Mesodermal cell (in vitro differentiated cells): Measurements from ENCODE around the gene GFAP.

Source experiments
- H3K27ac ChIP-seq: 2 replicates; pipeline ENCODE4 v1.7.0; 2013; ENCODE audit warnings: mild to moderate bottlenecking, low read depth, low read length, moderate library complexity; ENCODE audit not compliant: severe bottlenecking
- H3K36me3 ChIP-seq: 2 replicates; pipeline ENCODE4 v1.7.1; 2013; ENCODE audit warnings: mild to moderate bottlenecking, low read length, moderate library complexity; ENCODE audit not compliant: control insufficient read depth, insufficient read depth
- H3K4me1 ChIP-seq: one replicate; pipeline ENCODE4 v1.7.1; 2013; ENCODE audit warnings: mild to moderate bottlenecking, low read length; ENCODE audit not compliant: insufficient read depth, control insufficient read depth, poor library complexity, severe bottlenecking
- H3K4me3 ChIP-seq: 2 replicates; pipeline ENCODE4 v1.7.0; 2013; ENCODE audit warnings: low read length, control low read depth, mild to moderate bottlenecking; ENCODE audit not compliant: insufficient read depth, poor library complexity, severe bottlenecking; ENCODE audit errors: extremely low read depth
- H3K9me3 ChIP-seq: 2 replicates; pipeline ENCODE4 v1.7.1; 2013; ENCODE audit warnings: mild to moderate bottlenecking, low read length, moderate library complexity; ENCODE audit not compliant: control insufficient read depth
- whole genome bisulfite sequencing, 2 experiments: methylation state at CpG; one replicate each; pipeline ENCODE4 v1.1.5; 2013; ENCODE audit warnings: missing lambda C conversion rate in 2 of 2; ENCODE audit not compliant: insufficient coverage in 2 of 2; 5-methylcytosine and 5-hydroxymethylcytosine counted together

Gene GFAP

GRCh38 chr17:44875761-44876160, 39.5 kb downstream of the GFAP start:
- WGBS, 2 experiments: 96 to 97% methylated on average over 5 to 6 of the region's 6 CpGs
- Histone ChIP-seq H3K36me3 (peaks cover 84% of the 10 kb centered on the region), H3K4me1 (no peaks in the 10 kb centered on the region), H3K4me3 (no peak overlapping the region), H3K9me3 (no peaks in the 10 kb centered on the region), H3K27ac (no peak overlapping the region)

DNA sequence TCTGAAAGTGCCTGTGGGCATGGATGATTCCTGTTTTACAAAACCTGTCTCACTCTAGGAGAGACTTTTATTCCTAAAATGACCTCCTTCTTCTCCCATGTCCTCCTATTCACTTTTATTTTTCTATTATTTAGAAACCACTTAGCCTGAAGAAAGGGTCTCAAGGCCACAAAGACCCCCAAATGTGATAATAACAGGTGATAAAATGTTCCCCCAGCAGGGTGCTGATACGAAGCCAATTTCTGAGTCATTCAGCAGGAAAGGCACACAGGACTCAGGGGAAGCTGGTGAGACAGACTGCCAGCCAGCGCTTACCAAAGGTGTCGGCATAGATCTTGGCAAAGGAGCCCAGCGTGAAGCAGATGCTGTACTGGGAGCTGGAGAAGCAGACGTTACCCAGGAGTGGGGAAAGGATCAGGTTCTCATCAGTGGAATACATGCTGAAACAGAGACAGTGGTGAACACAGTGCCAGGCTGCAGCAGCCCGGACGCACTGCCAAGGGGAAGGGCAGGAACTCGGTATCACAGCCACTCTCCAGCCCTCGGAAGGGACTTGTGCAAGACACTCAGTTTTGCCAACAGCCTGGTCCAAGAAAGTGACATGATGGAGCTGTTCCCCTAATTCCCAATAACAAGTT, 43.0 kb downstream of the GFAP start:
- no peaks in the 10 kb centered on the region for H3K4me1 ChIP-seq
- 91 to 95% methylated on average over 9 of the region's 9 CpGs for WGBS, 2 experiments
- peaks cover 93% of the 10 kb centered on the region for H3K36me3 ChIP-seq
- no peaks in the 10 kb centered on the region for H3K9me3 ChIP-seq
- no peak overlapping the region for H3K27ac ChIP-seq
- H3K4me3 ChIP-seq: no peak overlapping the region

- WGBS, 2 experiments: 95 to 100% methylated on average over 11 to 12 of the region's 12 CpGs
- Histone ChIP-seq H3K4me1 (no peaks in the 10 kb centered on the region), H3K36me3 (peaks cover 93% of the 10 kb centered on the region)
Observed at GRCh38 chr17:44871556-44871955, 43.7 kb downstream of the GFAP start.

GRCh38 chr17:44867841-44868240, 47.5 kb downstream of the GFAP start:
- 94 to 100% methylated on average over 2 of the region's 3 CpGs for WGBS, 2 experiments
- Histone ChIP-seq H3K36me3 (peaks cover 90% of the 10 kb centered on the region), H3K4me1 (no peaks in the 10 kb centered on the region)

More at GRCh38 chr17:44871556-44871955, 43.7 kb downstream of the GFAP start:
- Histone ChIP-seq H3K9me3 (no peaks in the 10 kb centered on the region), H3K4me3 (no peak overlapping the region), H3K27ac (no peak overlapping the region)

GRCh38 chr17:44865931-44866330, 49.4 kb downstream of the GFAP start:
- Histone ChIP-seq H3K27ac (no peak overlapping the region), H3K36me3 (peaks cover 87% of the 10 kb centered on the region), H3K9me3 (no peaks in the 10 kb centered on the region), H3K4me1 (no peaks in the 10 kb centered on the region), H3K4me3 (no peak overlapping the region)
- 90 to 95% methylated on average over 6 of the region's 6 CpGs for WGBS, 2 experiments

More at GRCh38 chr17:44867841-44868240, 47.5 kb downstream of the GFAP start:
- H3K4me3 ChIP-seq: no peak overlapping the region
- no peaks in the 10 kb centered on the region for H3K9me3 ChIP-seq
- H3K27ac ChIP-seq: no peak overlapping the region

GRCh38 chr17:44865231-44865660, 50.1 kb downstream of the GFAP start:
- Histone ChIP-seq H3K27ac (no peak overlapping the region), H3K9me3 (no peaks in the 10 kb centered on the region), H3K36me3 (peaks cover 88% of the 10 kb centered on the region), H3K4me3 (no peak overlapping the region), H3K4me1 (no peaks in the 10 kb centered on the region)
- WGBS, 2 experiments: no CpG with 5 or more reads among the region's 1 CpG

GRCh38 chr17:44864831-44865230, 50.5 kb downstream of the GFAP start:
- Histone ChIP-seq H3K27ac (no peak overlapping the region), H3K9me3 (no peaks in the 10 kb centered on the region), H3K4me1 (no peaks in the 10 kb centered on the region), H3K4me3 (no peak overlapping the region), H3K36me3 (peaks cover 88% of the 10 kb centered on the region)
- 89% methylated on average over 6 to 10 of the region's 10 CpGs for WGBS, 2 experiments

DNA sequence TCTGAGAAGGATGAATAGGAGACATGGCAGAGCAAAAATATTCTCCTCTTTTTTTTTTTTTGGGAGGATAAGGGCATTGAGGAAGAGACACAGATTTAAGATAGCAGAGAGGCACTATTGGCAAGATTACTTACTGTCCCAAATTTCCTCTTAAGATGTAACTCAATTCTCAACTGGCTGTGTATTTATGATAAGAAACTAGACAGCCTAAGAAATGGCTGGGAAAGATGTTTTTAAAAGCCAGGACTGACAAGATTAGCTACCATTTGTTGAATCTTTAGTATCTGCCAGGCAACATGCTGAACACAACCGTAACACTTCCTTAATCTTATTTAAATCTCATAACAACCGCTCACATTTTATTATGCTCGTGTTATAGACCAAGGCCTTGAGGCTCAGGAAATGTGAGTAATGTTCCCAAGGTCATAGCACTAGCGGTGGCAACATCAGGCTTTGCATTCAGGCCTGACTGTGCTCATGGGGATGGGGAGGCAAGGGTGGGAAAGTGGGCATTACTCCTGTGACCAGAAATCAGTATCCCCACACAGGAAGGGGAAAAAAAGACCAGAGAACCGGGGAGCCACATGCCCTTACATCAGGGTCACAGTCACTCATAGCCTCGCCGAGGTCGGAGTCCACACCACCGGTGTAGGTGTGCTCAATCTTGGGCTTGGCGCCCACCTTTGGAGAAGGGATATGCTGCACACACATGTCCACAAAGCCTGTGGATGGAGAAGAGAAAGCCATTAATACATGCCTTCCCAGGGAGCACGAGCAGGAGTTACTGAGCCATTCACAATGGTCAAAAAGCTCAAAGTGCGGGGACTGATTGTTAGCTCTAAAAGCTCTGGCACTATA, 52.0 kb downstream of the GFAP start:
- Histone ChIP-seq H3K4me1 (no peaks in the 10 kb centered on the region), H3K9me3 (no peaks in the 10 kb centered on the region), H3K4me3 (no peak overlapping the region), H3K36me3 (peaks cover 88% of the 10 kb centered on the region), H3K27ac (no peak overlapping the region)
- WGBS, 2 experiments: 97% methylated on average over 11 to 12 of the region's 12 CpGs

- Histone ChIP-seq H3K9me3 (no peaks in the 10 kb centered on the region), H3K36me3 (peaks cover 88% of the 10 kb centered on the region)
- 91 to 93% methylated on average over 7 to 9 of the region's 9 CpGs for WGBS, 2 experiments
Observed at GRCh38 chr17:44862278-44862914, 52.9 kb downstream of the GFAP start.

GRCh38 chr17:44859701-44860100, 55.6 kb downstream of the GFAP start:
- 94 to 95% methylated on average over 4 of the region's 5 CpGs for WGBS, 2 experiments
- H3K27ac ChIP-seq: no peak overlapping the region
- H3K4me1 ChIP-seq: no peaks in the 10 kb centered on the region
- no peak overlapping the region for H3K4me3 ChIP-seq
- H3K9me3 ChIP-seq: no peaks in the 10 kb centered on the region
- H3K36me3 ChIP-seq: peaks cover 97% of the 10 kb centered on the region

More at GRCh38 chr17:44862278-44862914, 52.9 kb downstream of the GFAP start:
- Histone ChIP-seq H3K4me1 (no peaks in the 10 kb centered on the region), H3K4me3 (no peak overlapping the region), H3K27ac (no peak overlapping the region)
